ENCODE measurements around the gene CECR2. TPM values are rescaled to one million over a fixed set of nuclear protein-coding genes. Genes with fewer than 3 reads are reported as not detected.
A peak's percentile ranks its signal among the peaks of the same experiment; 100 is the strongest.

CECR2 gene
- total RNA-seq, 1 donor from 2014 or later, result 25.3 TPM

- H3K4me1 Mint-ChIP-seq (ENCODE audit: unreplicated experiment), result peaks cover 13% of the 10 kb centered on the region
- H3K4me3 Mint-ChIP-seq, result no peak overlapping the region
- no peaks in the 10 kb centered on the region for H3K27me3 Mint-ChIP-seq
- peaks cover 5% of the 10 kb centered on the region for H3K36me3 Mint-ChIP-seq
- no peak for DNase-seq (ENCODE audit: extremely low spot score, unreplicated experiment)
- no peak for TF ChIP-seq CTCF (conservative IDR thresholded peaks at IDR 0.05)
- H3K27ac Mint-ChIP-seq, result no peak overlapping the region
- H3K9me3 Mint-ChIP-seq, result no peaks in the 10 kb centered on the region
Measured at GRCh38 chr22:17491090-17491640, 121.9 kb downstream of the CECR2 start.

GRCh38 chr22:17492247-17492646 lies 123.0 kb downstream of the CECR2 start:
- no peak overlapping the region for H3K4me3 Mint-ChIP-seq
- no peaks in the 10 kb centered on the region for H3K9me3 Mint-ChIP-seq
- peaks cover 5% of the 10 kb centered on the region for H3K36me3 Mint-ChIP-seq
- peaks cover 13% of the 10 kb centered on the region for H3K4me1 Mint-ChIP-seq (ENCODE audit: unreplicated experiment)
- no peak for TF ChIP-seq CTCF (conservative IDR thresholded peaks at IDR 0.05)
- no peak for DNase-seq (ENCODE audit: extremely low spot score, unreplicated experiment)
- H3K27me3 Mint-ChIP-seq, result no peaks in the 10 kb centered on the region
- no peak overlapping the region for H3K27ac Mint-ChIP-seq

GRCh38 chr22:17493419-17493981 lies 124.2 kb downstream of the CECR2 start:
- Mint-ChIP-seq H3K27ac (no peak overlapping the region), H3K4me3 (no peak overlapping the region), H3K4me1 (ENCODE audit: unreplicated experiment) (peaks cover 13% of the 10 kb centered on the region)

GRCh38 chr22:17496841-17497240 lies 127.6 kb downstream of the CECR2 start:
- H3K36me3 Mint-ChIP-seq, result no peaks in the 10 kb centered on the region
- no peak overlapping the region for H3K4me3 Mint-ChIP-seq
- no peak for DNase-seq (ENCODE audit: extremely low spot score, unreplicated experiment)
- TF ChIP-seq CTCF (conservative IDR thresholded peaks at IDR 0.05), result no peak
- peaks cover 6% of the 10 kb centered on the region for H3K4me1 Mint-ChIP-seq (ENCODE audit: unreplicated experiment)
- H3K27ac Mint-ChIP-seq, result no peak overlapping the region
- H3K9me3 Mint-ChIP-seq, result no peaks in the 10 kb centered on the region
- no peaks in the 10 kb centered on the region for H3K27me3 Mint-ChIP-seq

More at GRCh38 chr22:17493419-17493981, 124.2 kb downstream of the CECR2 start:
- TF ChIP-seq CTCF (conservative IDR thresholded peaks at IDR 0.05), result no peak
- no peak for DNase-seq (ENCODE audit: extremely low spot score, unreplicated experiment)
- no peaks in the 10 kb centered on the region for H3K27me3 Mint-ChIP-seq
- peaks cover 5% of the 10 kb centered on the region for H3K36me3 Mint-ChIP-seq
- H3K9me3 Mint-ChIP-seq, result no peaks in the 10 kb centered on the region

- DNase-seq (ENCODE audit: extremely low spot score, unreplicated experiment), result no peak
- TF ChIP-seq CTCF (conservative IDR thresholded peaks at IDR 0.05), result peak; percentile 89
- no peaks in the 10 kb centered on the region for H3K4me1 Mint-ChIP-seq (ENCODE audit: unreplicated experiment)
- H3K27ac Mint-ChIP-seq, result no peak overlapping the region
- H3K9me3 Mint-ChIP-seq, result no peaks in the 10 kb centered on the region
- no peak overlapping the region for H3K4me3 Mint-ChIP-seq
- H3K36me3 Mint-ChIP-seq, result peaks cover 8% of the 10 kb centered on the region
- no peaks in the 10 kb centered on the region for H3K27me3 Mint-ChIP-seq
Measured at GRCh38 chr22:17501679-17502285, 132.5 kb downstream of the CECR2 start.

All from type B pancreatic cell (in vitro differentiated cells).